ENCODE results near the gene CHST14. TPM values are rescaled to one million over a fixed set of nuclear protein-coding genes. Genes with fewer than 3 reads are reported as not detected.

CHST14 gene
- total RNA-seq, 1 donor from 2014 or later, result 3.9 TPM

DNA sequence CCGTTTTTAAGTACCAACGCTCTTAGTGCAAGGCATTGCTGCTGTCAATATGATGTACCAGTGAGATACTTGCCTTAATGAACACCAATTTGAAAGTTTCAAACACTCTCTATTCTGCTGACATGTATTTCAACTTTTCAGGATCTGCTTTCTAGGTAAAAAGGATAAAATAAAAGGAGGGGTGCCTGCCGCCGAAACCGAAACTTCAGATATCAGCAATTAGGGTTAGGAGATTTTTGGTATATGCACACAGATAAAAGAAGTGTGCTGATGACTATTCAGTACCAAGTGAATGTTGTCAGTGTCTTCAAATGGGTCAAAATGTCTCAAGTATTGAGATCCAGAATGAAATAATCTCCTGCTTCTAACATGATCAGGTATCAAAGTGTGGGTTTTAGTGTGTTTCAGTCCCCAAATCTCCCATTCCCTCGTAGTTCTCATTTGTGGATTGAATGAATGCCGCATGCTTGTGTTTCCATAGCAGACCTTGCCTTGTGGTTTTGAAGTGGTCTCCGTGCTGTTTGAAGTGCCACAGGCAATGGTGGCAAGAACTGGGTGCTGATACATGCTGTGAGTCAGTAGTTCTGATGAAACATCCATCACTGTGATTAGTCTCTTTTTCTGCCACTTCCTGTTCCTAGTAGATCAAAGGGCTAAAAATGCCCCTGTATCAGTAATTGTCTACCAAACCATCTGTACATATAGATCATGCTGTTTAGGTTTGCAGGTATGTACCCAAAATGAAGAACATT is 22.5 kb downstream of the CHST14 start:
- Mint-ChIP-seq H3K9me3 (ENCODE audit: unreplicated experiment) (no peaks in the 10 kb centered on the region), H3K36me3 (ENCODE audit: unreplicated experiment) (no peaks in the 10 kb centered on the region), H3K27me3 (ENCODE audit: unreplicated experiment) (no peaks in the 10 kb centered on the region), H3K27ac (ENCODE audit: unreplicated experiment) (no peak overlapping the region), H3K4me1 (ENCODE audit: low read depth, unreplicated experiment) (no peaks in the 10 kb centered on the region), H3K4me3 (ENCODE audit: unreplicated experiment) (no peak overlapping the region)
- TF ChIP-seq, protein P1, sequence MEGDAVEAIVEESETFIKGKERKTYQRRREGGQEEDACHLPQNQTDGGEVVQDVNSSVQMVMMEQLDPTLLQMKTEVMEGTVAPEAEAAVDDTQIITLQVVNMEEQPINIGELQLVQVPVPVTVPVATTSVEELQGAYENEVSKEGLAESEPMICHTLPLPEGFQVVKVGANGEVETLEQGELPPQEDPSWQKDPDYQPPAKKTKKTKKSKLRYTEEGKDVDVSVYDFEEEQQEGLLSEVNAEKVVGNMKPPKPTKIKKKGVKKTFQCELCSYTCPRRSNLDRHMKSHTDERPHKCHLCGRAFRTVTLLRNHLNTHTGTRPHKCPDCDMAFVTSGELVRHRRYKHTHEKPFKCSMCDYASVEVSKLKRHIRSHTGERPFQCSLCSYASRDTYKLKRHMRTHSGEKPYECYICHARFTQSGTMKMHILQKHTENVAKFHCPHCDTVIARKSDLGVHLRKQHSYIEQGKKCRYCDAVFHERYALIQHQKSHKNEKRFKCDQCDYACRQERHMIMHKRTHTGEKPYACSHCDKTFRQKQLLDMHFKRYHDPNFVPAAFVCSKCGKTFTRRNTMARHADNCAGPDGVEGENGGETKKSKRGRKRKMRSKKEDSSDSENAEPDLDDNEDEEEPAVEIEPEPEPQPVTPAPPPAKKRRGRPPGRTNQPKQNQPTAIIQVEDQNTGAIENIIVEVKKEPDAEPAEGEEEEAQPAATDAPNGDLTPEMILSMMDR (IDR thresholded peaks at IDR 0.05; ENCODE audit: partially characterized antibody, unreplicated experiment), result no peak
- no peak for DNase-seq

DNA sequence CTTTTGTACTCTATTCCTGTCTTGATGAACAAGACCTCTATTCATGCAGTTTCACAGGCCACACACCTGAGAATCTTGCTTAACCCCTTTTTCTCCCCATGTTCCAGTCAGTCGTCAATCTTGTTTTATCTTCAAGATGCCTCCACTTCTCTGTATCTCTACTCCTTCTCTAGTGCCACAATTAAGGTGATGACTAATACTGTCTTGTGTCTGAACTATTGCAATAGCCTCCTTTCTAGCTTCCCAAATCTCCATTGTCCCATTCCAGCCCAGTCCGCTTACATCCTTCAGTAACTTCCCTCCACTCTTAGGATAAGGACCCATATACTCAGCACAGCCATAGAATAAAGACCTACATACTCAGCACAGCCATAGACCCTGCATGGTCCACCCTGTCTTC is 24.7 kb downstream of the CHST14 start:
- Mint-ChIP-seq H3K4me3 (ENCODE audit: unreplicated experiment) (no peak overlapping the region), H3K36me3 (ENCODE audit: unreplicated experiment) (no peaks in the 10 kb centered on the region), H3K4me1 (ENCODE audit: low read depth, unreplicated experiment) (no peaks in the 10 kb centered on the region), H3K27ac (ENCODE audit: unreplicated experiment) (no peak overlapping the region), H3K27me3 (ENCODE audit: unreplicated experiment) (no peaks in the 10 kb centered on the region), H3K9me3 (ENCODE audit: unreplicated experiment) (no peaks in the 10 kb centered on the region)
- DNase-seq, result no peak
- TF ChIP-seq, protein P1 (IDR thresholded peaks at IDR 0.05; ENCODE audit: partially characterized antibody, unreplicated experiment), result no peak

DNA sequence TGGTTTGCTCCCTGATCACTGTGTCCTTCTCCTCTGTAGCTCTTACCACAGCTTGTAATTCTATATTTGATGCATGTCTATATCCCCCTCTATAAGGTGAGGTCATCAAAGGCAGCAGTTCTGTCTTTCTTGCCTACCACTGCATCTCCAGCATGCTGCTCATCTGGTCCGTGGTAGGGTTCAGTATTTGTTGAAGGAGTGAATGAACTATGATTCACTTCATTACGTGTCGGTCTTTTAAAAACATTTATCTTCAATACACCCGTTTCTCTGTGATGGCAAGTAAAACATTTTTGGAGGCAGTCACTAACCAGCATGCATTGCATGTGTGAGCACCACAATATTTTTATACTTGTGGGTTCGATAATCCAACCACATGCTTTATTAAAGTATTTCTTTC is 27.6 kb downstream of the CHST14 start:
- Mint-ChIP-seq H3K36me3 (ENCODE audit: unreplicated experiment) (no peaks in the 10 kb centered on the region), H3K4me3 (ENCODE audit: unreplicated experiment) (no peak overlapping the region), H3K4me1 (ENCODE audit: low read depth, unreplicated experiment) (no peaks in the 10 kb centered on the region), H3K27me3 (ENCODE audit: unreplicated experiment) (no peaks in the 10 kb centered on the region), H3K27ac (ENCODE audit: unreplicated experiment) (no peak overlapping the region), H3K9me3 (ENCODE audit: unreplicated experiment) (no peaks in the 10 kb centered on the region)
- TF ChIP-seq, protein P1 (IDR thresholded peaks at IDR 0.05; ENCODE audit: partially characterized antibody, unreplicated experiment), result no peak
- DNase-seq, result no peak

DNA sequence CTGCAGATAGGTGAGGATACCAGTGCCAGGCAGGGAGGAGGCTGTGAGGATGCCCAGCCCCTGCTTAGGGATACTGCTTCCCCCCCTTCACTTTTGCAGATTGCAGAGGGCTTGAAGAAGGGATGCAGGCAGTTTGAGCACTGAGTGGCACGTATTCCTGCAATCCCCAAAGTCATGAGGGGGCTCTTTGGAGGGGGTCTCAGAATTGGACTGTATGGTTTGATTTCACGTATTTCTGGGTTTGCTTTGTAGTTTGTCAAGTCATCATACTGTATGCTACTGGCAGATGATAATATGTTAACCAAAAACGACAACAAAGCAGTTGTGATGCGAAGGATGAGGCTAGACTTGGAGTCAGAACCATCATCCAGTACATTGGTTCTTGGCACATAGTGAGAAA is 28.1 kb downstream of the CHST14 start:
- DNase-seq, result no peak
- Mint-ChIP-seq H3K27me3 (ENCODE audit: unreplicated experiment) (no peaks in the 10 kb centered on the region), H3K36me3 (ENCODE audit: unreplicated experiment) (no peaks in the 10 kb centered on the region), H3K4me3 (ENCODE audit: unreplicated experiment) (no peak overlapping the region), H3K9me3 (ENCODE audit: unreplicated experiment) (no peaks in the 10 kb centered on the region), H3K4me1 (ENCODE audit: low read depth, unreplicated experiment) (no peaks in the 10 kb centered on the region), H3K27ac (ENCODE audit: unreplicated experiment) (no peak overlapping the region)
- TF ChIP-seq, protein P1 (IDR thresholded peaks at IDR 0.05; ENCODE audit: partially characterized antibody, unreplicated experiment), result no peak

DNA sequence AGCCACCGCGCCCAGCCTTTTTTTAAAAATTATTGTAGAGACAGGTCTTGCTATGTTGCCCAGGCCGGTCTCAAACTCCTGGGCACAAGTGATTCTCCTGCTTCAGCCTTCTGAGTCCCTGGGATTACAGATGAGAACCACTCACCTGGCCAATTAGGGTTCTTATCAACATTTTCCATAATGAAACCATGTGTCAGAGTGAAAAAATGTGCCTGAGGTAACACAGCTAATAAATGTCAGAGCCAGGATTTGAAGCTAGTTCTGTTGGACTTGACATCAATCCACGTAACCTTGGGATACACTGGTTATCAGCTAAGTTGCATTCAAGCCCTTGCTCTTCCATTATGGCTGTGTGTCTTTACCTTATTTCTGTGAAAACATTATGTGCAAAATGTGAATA is 29.1 kb downstream of the CHST14 start:
- Mint-ChIP-seq H3K27me3 (ENCODE audit: unreplicated experiment) (no peaks in the 10 kb centered on the region), H3K36me3 (ENCODE audit: unreplicated experiment) (no peaks in the 10 kb centered on the region), H3K4me1 (ENCODE audit: low read depth, unreplicated experiment) (no peaks in the 10 kb centered on the region), H3K27ac (ENCODE audit: unreplicated experiment) (no peak overlapping the region), H3K9me3 (ENCODE audit: unreplicated experiment) (peaks cover 2% of the 10 kb centered on the region), H3K4me3 (ENCODE audit: unreplicated experiment) (no peak overlapping the region)
- no peak for DNase-seq
- TF ChIP-seq, protein P1 (IDR thresholded peaks at IDR 0.05; ENCODE audit: partially characterized antibody, unreplicated experiment), result no peak
